ENCODE results near the gene BRD2. TPM values are rescaled to one million over a fixed set of nuclear protein-coding genes. Genes with fewer than 3 reads are reported as not detected.

BRD2 gene
- total and polyA plus RNA-seq, 9 of the 15 experiments (the other 6 are each of a cell fraction or from before 2014, with no cell fraction given): 19.0 to 252 (median 181) TPM

DNA sequence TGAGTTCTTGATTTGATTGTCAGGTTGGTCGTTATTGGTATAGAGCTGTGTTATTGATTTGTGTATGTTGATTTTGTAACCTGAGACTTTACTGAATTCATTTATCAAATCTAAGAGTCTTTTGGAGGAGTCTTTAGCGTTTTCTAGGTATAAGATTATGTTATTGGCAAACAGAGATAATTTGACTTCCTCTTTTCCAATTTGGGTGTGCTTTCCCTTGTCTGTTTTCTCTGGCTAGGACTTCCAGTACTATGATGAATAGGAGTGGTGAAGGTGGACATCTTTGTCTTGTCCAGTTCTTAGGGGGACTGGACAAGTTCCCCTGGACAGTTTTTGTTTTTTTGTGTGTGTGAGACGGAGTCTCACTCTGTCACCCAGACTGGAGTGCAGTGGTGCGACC is 23.6 kb downstream of the BRD2 start:
- Histone ChIP-seq H3K27ac (ENCODE audit: extremely low read depth, low read depth, low read length) (no peak overlapping the region), H3K4me3 (no peak overlapping the region), H4K20me1 (replicated peaks; ENCODE audit: control insufficient read depth, insufficient read depth, low read length) (no peaks in the 10 kb centered on the region), H3K9me3 (replicated peaks; ENCODE audit: control insufficient read depth, insufficient read depth, low read depth, low read length) (no peaks in the 10 kb centered on the region), H3K79me2 (ENCODE audit: control insufficient read depth, insufficient read depth, low read length) (no peaks in the 10 kb centered on the region), H2AFZ (ENCODE audit: low read depth, low read length) (no peak overlapping the region), H3K36me3 (ENCODE audit: control insufficient read depth, insufficient read depth, low read length) (no peaks in the 10 kb centered on the region), H3K4me2 (ENCODE audit: insufficient read depth, low read length) (no peak overlapping the region), H3K4me1 (replicated peaks in 1 of 2; ENCODE audit: control insufficient read depth in 2 of 2, insufficient read depth in 2 of 2, low read length in 2 of 2) (no peaks in the 10 kb centered on the region), H3K9me1 (ENCODE audit: control insufficient read depth, insufficient read depth, low read length) (no peaks in the 10 kb centered on the region), H3K27me3 (ENCODE audit: control insufficient read depth in 2 of 2, insufficient read depth in 2 of 2, low read length in 2 of 2) (peaks cover 8 to 13% of the 10 kb centered on the region in 2 experiments; a peak in 3 of 5 replicates), H3K9ac (ENCODE audit: insufficient read depth in 1 of 2, low read depth in 2 of 2, low read length in 2 of 2) (no peak overlapping the region)
- in situ Hi-C loops (cut with MboI): no loop called here
- under 1% methylated on average over 4 of the region's 4 CpGs for WGBS (ENCODE audit: insufficient coverage, low coverage, missing lambda C conversion rate)
- ATAC-seq (no peak), FAIRE-seq (no peak), DNase-seq (ENCODE audit: extremely low read depth in 1 of 4, low spot score in 3 of 4) (no peak)
- intact Hi-C loops (cut with micrococcal nuclease): no loop called here
- TF ChIP-seq MXD1 (CRISPR knock-in tag; IDR thresholded peaks at IDR 0.05; ENCODE audit: borderline replicate concordance, poor library complexity, severe bottlenecking): no peak
- TF ChIP-seq SPI1 (IDR thresholded peaks at IDR 0.05; ENCODE audit: borderline replicate concordance, low read depth, low read length): peak; percentile 83
- TF ChIP-seq ARID1B (IDR thresholded peaks at IDR 0.05): peak; percentile 26; the same call in 1 of the 2 replicates
- no peak for TF ChIP-seq HLTF (IDR thresholded peaks at IDR 0.05)
- CTCF ChIA-PET (ENCODE audit: low intra/inter-chr PET ratio): no interaction called here
- POLR2A ChIA-PET: no interaction called here
- BruUV-seq (replicated peaks): no TSS peak

GRCh38 chr6:32993363-32993973 is 25.1 kb downstream of the BRD2 start:
- POLR2A ChIA-PET: interaction anchor here (0.9 to 1.0 kb wide), 3 partner anchors 11 to 53 kb away, joined by 3 to 4 read pairs (median 3); partner anchors contain the start of gene HLA-DMB
- TF ChIP-seq TBL1XR1 (IDR thresholded peaks at IDR 0.05; ENCODE audit: low read length in 2 of 2) (no peak), THAP7 (CRISPR knock-in tag; IDR thresholded peaks at IDR 0.05) (no peak), CBX2 (IDR thresholded peaks at IDR 0.05; ENCODE audit: insufficient read depth, low read length, poor library complexity, severe bottlenecking) (peak; percentile 44), CBX8 (IDR thresholded peaks at IDR 0.05; ENCODE audit: borderline replicate concordance, extremely low read depth, low read depth, low read length, poor library complexity, severe bottlenecking) (peak; percentile 70)
- TF ChIP-seq, protein P1, sequence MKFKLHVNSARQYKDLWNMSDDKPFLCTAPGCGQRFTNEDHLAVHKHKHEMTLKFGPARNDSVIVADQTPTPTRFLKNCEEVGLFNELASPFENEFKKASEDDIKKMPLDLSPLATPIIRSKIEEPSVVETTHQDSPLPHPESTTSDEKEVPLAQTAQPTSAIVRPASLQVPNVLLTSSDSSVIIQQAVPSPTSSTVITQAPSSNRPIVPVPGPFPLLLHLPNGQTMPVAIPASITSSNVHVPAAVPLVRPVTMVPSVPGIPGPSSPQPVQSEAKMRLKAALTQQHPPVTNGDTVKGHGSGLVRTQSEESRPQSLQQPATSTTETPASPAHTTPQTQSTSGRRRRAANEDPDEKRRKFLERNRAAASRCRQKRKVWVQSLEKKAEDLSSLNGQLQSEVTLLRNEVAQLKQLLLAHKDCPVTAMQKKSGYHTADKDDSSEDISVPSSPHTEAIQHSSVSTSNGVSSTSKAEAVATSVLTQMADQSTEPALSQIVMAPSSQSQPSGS (CRISPR knock-in tag; IDR thresholded peaks at IDR 0.05): no peak
- Histone ChIP-seq H3K9me3 (replicated peaks; ENCODE audit: control insufficient read depth, insufficient read depth, low read depth, low read length) (no peaks in the 10 kb centered on the region), H3K4me2 (ENCODE audit: insufficient read depth, low read length) (no peak overlapping the region), H3K4me1 (replicated peaks in 1 of 2; ENCODE audit: control insufficient read depth in 2 of 2, insufficient read depth in 2 of 2, low read length in 2 of 2) (no peaks in the 10 kb centered on the region), H3K27me3 (ENCODE audit: control insufficient read depth in 2 of 2, insufficient read depth in 2 of 2, low read length in 2 of 2) (peaks cover 3 to 8% of the 10 kb centered on the region in 2 experiments; a peak in 4 of 5 replicates), H3K4me3 (no peak overlapping the region), H4K20me1 (replicated peaks; ENCODE audit: control insufficient read depth, insufficient read depth, low read length) (no peaks in the 10 kb centered on the region), H3K36me3 (ENCODE audit: control insufficient read depth, insufficient read depth, low read length) (no peaks in the 10 kb centered on the region), H3K9me1 (ENCODE audit: control insufficient read depth, insufficient read depth, low read length) (no peaks in the 10 kb centered on the region), H3K79me2 (ENCODE audit: control insufficient read depth, insufficient read depth, low read length) (no peaks in the 10 kb centered on the region), H3K27ac (ENCODE audit: extremely low read depth, low read depth, low read length) (no peak overlapping the region), H2AFZ (ENCODE audit: low read depth, low read length) (no peak overlapping the region), H3K9ac (ENCODE audit: insufficient read depth in 1 of 2, low read depth in 2 of 2, low read length in 2 of 2) (no peak overlapping the region)
- no peak for FAIRE-seq
- no peak for ATAC-seq
- in situ Hi-C loops (cut with MboI) (no loop called here), intact Hi-C loops (cut with micrococcal nuclease) (no loop called here)
- no peak for DNase-seq (ENCODE audit: extremely low read depth in 1 of 4, low spot score in 3 of 4)
- WGBS (ENCODE audit: insufficient coverage, low coverage, missing lambda C conversion rate): 13% methylated on average over 9 of the region's 9 CpGs
- CTCF ChIA-PET (ENCODE audit: low intra/inter-chr PET ratio): interaction anchor here (1.3 kb wide), 1 partner anchor 9 kb away, joined by 3 read pairs; no protein-coding TSS in a partner anchor
- BruUV-seq (replicated peaks): no TSS peak

Measured in K562 (cell line).